COR-L47 (cell line): ENCODE measurements around the gene AASDHPPT.
"Not testable (repeated sequence)": the region's sequence is repeated elsewhere in the genome, so short reads cannot be mapped to it uniquely, and the experiment has no call there.

Experiments used
- DNase-seq: peaks from one replicate; lab custom pipeline; 2025; lab: John Stamatoyannopoulos, UW

Gene AASDHPPT, protein sequence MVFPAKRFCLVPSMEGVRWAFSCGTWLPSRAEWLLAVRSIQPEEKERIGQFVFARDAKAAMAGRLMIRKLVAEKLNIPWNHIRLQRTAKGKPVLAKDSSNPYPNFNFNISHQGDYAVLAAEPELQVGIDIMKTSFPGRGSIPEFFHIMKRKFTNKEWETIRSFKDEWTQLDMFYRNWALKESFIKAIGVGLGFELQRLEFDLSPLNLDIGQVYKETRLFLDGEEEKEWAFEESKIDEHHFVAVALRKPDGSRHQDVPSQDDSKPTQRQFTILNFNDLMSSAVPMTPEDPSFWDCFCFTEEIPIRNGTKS

DNA sequence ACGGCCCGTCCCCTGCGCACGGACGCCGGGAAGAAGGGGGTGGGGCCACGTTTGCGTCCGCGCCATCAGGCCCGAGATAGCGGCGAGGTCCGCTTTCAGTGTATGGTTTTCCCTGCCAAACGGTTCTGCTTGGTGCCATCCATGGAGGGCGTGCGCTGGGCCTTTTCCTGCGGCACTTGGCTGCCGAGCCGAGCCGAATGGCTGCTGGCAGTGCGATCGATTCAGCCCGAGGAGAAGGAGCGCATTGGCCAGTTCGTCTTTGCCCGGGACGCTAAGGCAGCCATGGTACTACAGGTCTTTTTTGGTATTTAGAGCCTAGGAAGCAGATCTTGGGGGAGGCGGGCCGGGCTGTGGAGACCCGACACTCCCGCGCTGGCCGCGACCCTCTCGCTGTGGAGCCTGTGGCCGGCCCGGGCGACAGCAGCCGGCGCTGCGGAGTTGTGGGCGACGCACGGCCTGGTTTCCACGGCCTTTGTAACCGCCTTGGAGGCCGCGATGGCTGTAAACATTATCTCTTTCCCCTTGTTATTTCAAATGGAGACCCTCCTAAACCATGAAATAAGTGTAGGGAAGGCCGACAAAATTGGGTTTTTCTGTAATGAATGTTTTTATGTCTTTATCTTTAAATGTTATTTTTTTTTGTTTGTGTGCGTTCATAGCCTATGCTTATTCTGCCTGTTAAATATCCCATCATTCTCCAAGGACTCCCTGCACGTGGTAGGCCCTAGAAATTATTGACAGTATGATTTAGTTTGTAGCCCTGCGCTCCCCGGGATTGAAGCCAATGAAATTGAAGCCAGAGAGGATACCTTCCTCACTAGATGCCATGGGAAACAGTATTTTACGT is at the start of gene AASDHPPT:
TSS of gene AASDHPPT (plus strand) at position 54 of the 847 bp plus-strand sequence. CDS start at position 103, 49 bp downstream.
- DNase-seq, result peak; percentile 24

- DNase-seq, result no peak
These were observed 46.9 kb upstream of the AASDHPPT start for GRCh38 chr11:106030609-106031008.

GRCh38 chr11:106031202-106031810 is 46.2 kb upstream of the AASDHPPT start:
- no peak for DNase-seq

DNA sequence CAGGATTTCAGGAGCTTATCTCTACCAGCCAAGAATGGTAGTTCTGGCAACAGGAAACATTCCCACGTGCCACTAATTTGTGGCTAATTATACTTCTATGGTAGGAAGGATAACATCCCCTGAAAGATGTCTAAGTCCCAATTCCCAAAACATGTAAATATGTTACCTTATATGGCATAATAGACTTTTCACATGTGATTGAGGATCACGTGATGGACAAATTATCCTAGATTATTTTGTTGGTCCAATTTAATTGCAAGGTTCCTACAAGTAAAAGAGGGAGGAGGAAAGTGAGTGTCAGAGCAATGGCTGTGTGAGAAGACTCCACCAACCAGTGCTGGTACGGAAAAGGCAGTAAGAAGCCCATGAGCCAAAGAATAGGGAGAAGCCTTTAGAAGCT is 45.5 kb upstream of the AASDHPPT start:
- no peak for DNase-seq

DNA sequence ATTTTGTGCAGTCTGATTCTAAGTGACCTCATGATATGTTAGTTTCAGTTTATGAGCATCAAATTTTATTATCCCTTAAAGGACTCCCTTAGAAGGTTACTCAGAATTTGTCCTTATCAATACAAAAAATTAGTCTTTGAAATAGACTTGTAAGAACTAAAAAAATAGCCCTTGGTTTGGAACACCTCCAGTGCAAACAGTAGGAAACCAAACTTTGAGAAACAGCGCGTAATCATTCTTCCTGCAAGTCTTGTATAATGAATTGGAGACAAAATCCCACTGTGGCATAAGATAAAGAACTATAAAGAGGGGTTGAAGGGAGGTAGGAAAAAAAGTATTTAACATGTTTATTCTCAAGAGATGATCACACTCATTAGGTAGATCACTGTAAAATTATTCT is 44.6 kb upstream of the AASDHPPT start:
- DNase-seq, result no peak

DNA sequence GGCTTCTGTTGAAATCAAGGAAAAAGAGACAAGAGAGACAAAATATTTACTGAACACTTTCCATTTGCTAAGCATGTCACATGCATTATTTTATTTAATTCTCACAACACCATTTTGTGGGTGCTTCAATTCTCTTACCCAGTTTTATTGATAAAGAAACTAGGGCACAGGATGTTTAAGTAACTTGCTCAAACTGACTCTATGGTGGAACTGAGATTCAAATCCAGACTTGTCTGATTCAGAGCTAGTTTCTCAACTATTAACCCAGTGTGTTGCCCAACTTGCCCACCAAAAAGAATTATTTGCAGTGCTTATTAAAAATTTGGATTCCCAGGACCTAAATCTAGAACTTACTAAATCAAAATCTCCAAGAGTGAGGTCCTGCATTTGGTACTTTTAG is 33.9 kb upstream of the AASDHPPT start:
- no peak for DNase-seq

DNA sequence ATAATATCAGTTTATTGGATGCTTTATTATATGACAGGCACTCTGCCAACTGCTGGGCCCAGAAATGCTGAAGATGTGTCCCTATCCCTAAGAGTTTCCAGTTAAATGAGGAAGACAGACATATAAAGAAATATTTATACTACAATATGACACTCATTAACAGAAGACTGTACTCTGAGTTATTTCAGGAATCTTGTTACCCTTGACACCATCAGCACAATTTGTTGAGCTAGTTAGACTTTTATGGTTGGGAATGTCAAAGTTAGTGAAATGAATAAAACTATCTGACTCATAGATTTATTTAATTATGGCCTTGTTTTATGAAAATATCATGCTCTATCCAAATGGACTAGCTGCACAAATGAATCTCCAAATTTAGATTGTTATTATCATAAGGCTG is 29.8 kb upstream of the AASDHPPT start:
- DNase-seq, result no peak

DNA sequence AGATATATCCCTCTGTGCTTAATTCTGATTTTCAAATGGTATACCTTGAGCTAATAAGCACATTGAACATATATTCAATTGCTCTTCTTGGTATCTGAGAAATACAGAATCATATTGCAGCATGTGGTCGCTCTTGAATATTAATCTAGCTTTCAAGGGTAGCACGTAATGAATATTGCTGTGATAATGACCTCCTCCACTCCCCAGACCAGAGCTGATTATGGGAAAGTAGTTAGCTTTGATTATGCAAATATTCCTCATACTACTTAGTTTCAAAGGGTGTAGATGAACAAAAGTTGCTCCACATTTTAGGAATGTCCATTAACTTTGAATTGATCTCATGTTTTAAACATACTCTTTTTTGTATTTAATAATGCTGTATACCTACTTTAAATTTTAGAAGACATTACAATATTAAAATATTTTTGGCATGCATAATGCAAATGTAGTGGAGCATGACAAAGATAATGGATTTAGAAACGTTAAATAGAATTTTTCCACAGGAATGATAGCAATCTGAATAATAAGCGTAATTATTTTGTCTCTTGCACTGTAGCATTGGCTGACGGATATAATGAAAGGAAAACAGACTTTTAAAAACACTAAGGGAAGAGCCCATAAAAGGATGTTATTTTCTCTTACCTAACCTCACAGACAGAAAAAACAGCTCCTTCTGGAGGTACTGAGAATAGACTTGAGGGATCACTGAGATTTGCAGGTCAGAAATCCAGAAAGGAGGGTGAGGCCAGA is 27.6 kb upstream of the AASDHPPT start:
- no peak for DNase-seq

DNA sequence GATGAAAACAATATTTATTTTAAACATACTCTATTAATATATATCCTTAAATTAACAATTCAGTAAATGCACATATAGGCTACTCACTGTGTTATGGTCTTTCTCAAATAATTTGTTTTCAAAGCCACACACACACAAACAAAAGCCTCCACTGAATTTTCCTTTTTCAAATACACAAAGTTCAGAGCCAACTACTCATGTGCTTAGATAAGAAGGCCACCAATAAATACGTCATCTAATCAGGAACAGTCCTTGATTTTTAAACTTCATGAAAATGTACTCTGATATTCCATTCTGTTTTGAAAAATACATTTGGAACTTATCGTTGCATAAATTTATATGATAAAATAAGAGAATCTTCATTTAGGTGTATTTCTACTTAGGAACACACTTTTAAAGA is 26.4 kb upstream of the AASDHPPT start:
- DNase-seq, result no peak

- not testable (repeated sequence) for DNase-seq
These were observed 19.1 kb upstream of the AASDHPPT start for GRCh38 chr11:106058377-106058776.

GRCh38 chr11:106059617-106060016 is 17.8 kb upstream of the AASDHPPT start:
- no peak for DNase-seq

DNA sequence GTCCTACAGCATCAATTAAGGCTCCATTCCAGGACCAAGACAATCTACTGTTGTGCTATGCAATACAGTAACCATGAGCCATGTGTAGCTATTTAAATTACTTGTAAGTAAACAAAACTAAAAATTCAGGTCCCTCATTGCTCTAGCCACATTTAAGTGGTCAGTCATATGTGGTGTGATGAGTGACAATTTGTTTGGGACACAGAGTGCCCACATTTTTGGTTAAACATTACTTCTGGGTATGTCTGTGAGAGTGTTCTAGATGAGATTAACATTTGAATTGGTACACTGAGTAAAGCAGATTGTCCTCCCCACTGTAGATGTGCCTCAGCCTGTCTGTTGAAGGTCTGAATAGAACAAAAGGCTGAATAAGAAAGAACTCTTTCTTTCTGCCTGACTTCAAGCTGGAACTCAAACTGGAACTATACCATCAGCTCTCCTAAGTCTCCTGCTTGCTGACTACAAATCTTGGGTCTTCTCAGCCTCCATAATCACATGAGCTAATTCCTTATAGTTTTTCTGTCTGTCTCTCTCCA is 16.1 kb upstream of the AASDHPPT start:
- DNase-seq, result no peak

- DNase-seq, result no peak
These were observed 15.2 kb upstream of the AASDHPPT start for GRCh38 chr11:106061954-106062949.

- DNase-seq, result no peak
These were observed 14.5 kb upstream of the AASDHPPT start for GRCh38 chr11:106063009-106063408.

DNA sequence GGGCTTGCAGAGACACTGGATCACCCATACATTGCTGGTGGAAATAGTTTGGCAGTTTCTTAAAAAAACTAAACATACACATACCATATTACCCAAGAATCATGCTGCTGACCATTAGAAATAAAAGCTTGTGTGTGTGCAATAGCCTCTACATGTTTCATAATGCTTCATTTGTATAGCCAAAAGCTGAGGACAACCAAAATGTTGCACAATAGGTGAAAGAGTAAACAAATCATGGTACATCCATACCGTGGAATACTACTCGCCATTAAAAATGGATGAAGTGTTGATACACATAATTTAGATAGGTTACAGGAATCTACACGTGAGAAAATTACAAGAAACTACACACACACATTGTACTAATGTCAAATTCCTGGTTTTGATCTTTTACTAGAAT is 6.9 kb upstream of the AASDHPPT start:
- DNase-seq, result no peak

DNA sequence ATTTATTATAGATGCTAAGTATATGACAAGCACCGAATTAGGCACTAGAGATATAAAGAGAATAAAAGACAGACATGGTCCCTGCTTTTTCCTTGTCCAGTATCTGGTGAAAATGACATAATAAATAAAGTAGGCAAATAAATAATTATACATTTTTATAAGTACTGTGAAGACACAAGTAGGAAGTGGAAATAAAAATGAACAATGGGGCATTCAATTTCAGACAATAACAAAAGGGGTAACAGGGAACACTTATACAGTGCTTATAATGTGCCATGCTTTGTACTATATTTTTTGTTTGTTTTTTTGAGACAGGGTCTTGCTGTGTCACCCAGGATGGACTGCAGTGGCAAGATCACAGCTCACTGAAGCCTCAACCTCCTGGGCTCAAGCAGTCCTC is 4.7 kb upstream of the AASDHPPT start:
- no peak for DNase-seq

DNA sequence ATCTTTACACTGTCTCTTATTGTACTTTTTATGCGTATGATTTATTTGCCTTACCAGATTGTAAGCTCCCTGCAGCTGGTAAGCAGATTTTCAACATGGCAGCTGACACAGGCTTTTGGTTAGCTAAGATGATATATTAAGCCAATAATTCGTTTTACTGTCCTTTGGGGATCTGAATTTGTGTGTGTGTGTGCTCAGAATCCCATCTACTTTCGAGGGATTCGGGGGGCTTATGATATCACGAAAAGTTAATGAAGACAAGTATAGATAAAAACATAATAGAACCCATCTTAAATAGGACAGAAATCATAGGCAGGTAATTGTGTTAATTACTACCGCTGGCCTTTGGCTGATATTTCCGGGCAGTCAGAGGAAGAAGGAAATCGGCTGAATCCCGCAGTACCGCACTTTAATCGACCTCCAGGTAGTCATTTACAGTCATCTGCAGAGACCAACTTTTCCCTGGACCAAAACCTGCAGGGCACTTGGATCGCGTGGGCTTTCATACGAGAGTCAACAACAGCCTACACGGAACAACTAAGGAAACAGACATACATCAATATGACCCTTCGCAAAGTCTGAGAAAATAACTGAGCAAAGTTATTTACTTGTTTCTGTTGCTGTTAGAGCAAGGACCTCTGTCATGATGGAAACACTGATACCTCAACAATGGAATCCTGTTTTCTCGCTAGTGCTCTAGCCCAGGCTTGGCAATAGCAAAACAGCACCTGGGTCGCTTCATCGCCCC is 1.1 kb upstream of the AASDHPPT start:
- DNase-seq, result peak; percentile 25

DNA sequence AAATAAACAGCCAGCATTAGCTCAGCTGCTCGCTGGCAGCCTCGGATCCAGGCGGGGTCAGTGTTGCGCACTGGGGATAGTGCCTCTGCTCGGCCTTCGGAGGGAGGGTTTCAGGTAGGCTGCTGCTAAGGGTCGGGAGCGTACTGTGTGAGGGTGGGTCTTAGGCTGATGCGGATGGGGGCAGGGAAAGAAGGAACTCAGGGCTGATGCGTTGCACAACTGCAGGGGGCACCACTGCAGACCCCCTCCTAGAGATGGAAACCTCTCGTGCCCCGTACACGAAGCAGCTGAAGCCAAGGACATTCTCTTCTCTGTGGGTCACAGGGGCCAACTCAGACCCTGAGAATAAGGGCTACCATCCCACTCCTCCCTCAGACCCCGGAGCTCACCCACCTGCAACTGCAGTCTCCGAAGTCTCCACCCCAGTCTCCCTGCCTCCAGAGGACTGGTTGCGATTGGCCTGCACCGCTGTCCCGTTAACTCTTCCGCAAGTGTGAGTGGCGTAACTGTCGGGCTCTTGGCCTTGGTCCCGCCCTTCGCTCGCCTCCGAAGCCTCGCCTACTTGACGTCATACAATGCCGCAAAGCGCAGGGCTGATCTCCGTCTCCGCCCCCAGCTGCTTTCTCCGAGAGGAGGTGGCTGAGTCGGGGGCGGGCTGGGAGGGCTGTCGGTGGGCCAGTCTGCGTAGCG is 398 bp upstream of the AASDHPPT start, which contains the start of gene KBTBD3:
TSS of gene KBTBD3 (minus strand) at position 429 of the 690 bp plus-strand sequence. CDS start 18,250 bp downstream, outside the sequence.
- peak; percentile 99 for DNase-seq

DNA sequence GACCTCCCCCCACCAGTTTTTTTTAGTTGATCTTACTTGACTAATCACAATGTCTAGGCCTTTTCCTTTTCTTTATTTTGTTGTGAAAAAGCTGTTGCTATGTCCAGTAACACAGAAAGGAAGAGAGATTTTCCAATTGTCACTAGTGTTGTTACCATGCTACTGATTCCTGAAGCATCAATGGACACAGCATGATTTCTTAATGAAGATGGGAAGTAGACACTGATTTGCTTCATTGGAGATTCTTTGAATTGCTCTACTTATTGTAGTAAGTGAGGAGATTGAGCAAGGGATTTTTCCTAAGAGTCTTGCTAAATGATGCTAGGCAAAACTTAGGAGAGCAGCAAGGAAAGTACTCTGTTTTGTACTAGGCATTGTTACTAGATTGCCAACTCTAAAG is 4.6 kb downstream of the AASDHPPT start:
- DNase-seq, result no peak
